Stimulated activated CD8-positive, alpha-beta memory T cell treated with anti-CD3 and anti-CD28 coated beads, Interleukin-15, amount 100 ng/mL, for 1 hour (primary cell): ENCODE results near the gene A1BG.
"Not testable (repeated sequence)": the region's sequence is repeated elsewhere in the genome, so short reads cannot be mapped to it uniquely, and the experiment has no call there.

ENCODE experiments used
- DNase-seq: peaks from one replicate; pipeline ENCODE4 v3.0.0-alpha.2; 2020; ENCODE audit warnings: low read depth

A1BG gene

DNA sequence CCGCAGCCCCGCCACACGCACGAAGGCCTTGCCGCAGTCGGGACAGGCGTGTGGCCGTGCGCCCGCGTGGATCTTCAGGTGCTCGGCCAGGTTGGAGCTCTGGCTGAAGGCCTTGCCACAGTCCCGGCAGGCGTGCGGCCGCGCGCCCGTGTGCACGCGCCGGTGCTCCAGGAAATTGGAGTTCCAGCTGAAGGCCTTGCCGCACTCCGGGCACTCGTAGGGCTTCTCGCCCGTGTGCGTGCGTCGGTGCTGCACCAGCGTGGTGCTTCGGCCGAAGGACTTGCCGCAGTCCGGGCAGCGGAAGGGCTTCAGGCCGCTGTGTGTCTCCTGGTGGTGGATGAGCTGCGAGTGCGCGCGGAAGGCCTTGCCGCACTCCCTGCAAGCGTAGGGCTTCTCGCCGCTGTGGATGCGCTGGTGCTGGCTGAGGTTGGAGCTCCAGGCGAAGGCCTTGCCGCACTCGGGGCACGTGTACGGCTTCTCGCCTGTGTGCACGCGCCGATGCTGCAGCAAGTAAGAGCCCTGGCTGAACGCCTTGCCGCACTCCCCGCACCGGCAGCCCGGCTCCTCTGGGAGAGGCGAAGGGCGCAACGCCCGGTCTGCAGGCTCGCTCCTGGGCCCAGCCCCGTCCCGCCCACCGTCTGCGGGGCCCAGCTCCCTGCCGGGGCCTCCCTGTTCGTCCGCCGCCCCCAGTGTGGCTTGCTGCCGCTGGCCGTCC, 3.6 kb upstream of the A1BG start:
- no peak for DNase-seq

- DNase-seq = no peak
These were observed 2.8 kb upstream of the A1BG start for GRCh38 chr19:58355908-58356765.

- DNase-seq = no peak
These were observed 2.0 kb upstream of the A1BG start for GRCh38 chr19:58355215-58355796.

DNA sequence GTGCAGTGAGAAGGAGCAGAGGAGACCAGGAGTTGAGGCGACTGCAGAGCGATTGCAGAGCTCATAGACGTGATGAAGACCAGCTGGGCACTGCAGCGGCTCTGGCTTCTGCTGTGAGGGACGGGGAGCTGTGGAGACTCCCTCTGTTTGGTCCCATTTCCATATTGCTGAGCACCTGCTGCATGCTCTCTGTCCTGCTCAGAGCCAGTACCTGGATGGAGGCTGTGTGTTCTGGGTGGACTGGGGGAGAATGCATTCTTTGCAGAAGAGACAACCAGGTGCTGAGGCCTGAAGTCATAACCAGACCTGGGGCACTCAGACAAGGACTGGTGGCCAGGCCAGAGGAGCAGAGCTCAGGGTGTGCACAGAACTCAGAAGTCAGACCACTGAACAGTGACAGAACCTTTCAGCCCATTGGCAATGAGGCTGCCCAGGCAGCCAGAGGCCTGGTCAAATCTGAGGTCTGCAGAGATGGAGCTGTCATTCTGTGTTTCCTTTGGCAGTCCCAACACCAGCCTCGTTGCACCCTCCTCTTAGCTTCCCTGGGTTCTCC, 1.3 kb upstream of the A1BG start:
- no peak for DNase-seq

DNA sequence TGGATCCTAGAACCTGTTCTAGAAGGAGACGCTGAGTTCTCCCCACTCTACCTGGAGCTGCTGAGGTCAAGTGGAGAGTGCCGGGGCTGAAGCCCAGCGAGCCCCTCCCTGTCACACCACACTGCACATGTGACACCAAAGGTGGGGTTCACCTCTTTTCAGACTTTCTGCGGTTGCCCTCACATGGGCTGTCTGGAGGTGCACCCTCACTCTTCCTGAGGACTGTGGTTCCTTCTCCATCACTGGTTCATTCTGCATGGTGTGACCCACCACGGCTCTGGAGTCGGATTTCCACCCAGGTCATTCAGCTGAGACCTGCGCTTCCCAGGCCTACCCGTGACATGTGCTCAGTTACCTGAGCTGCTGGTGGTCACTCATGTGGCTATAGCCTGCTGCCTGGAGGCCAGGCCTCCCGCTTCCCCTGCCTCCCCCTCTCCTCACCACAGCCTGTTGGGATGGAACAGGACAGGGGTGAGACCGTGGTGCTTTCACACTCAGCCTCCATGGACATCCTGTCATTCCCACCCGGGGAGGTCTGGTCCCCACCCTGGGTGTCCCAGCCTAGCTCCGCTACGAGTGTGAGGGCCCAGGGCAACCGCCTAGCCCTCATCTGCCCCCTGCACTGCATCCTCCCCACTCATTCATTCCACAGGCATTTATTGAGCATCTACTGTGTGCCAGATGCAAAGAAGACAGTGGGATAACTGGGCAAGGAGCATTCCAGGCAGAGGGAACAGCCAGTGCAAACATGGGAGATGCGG, 605 bp upstream of the A1BG start:
- no peak for DNase-seq

- DNase-seq = no peak
These were observed 1.1 kb downstream of the A1BG start for GRCh38 chr19:58351990-58352755.

- DNase-seq = no peak
These were observed 1.8 kb downstream of the A1BG start for GRCh38 chr19:58351558-58351878.

- DNase-seq = no peak
These were observed 2.3 kb downstream of the A1BG start for GRCh38 chr19:58350871-58351557.

DNA sequence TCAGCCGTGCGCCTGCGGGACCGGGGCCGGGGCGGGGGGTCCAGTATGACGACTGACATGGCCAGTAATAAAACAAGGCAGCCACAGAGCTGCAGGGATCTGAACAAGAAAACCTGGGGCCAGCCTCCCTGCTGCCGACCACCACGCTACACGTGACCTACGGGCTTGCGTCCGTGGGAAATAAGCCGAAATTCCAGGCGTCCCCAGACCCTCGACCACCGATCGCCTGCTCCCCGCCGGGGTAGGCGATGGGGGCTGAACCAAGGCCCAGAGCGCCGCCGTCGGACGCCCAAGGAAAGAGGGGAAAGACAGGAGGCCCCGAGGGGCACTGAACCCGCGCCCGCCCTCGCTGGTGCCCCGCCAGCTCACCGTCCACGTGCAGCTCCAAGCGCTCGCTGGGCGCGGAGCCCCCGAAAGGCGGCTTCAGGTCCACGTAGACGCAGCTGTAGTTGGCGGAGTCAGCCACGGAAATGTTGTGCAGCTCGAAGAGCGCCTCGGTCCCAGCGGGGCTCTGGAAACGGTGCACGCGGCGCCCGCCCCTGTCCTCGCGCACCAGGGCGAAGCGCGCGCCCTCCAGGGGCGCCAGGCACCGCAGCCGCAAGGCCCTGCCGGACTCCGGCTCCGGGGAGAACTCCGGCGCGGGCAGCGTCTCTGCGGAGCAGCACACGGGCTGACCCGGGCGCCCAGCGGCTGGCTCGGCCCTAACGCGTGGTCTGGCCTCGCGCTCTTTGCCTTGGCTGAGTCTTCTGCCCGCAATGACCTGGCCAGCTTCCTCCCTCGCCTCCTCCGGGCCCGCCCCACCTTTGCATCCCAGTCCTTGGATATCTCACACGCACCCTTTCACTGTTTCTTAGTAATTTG, 3.1 kb downstream of the A1BG start:
- DNase-seq = no peak

- DNase-seq = no peak
These were observed 3.7 kb downstream of the A1BG start for GRCh38 chr19:58349590-58349989.

GRCh38 chr19:58348080-58348479, 5.2 kb downstream of the A1BG start:
- not testable (repeated sequence) for DNase-seq

- DNase-seq = peak; percentile 27
These were observed 6.0 kb downstream of the A1BG start for GRCh38 chr19:58346961-58347929.

DNA sequence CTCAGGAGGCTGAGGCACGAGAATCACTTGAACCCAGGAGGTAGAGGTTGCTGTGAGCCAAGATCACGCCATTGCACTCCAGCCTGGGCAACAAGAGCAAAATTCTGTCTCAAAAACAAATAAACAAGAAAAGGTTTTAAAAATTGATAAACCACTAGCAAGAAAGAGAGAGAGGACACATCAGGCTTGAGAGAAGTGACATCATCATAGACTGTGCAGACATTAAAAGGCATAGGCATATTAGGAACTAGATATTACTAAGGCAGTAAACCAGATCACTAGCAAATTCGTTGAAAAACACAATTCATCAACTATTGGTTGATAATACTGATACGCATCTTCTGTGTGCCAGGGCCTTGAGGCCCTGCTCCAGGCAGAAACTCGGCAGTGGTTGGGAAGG, 7.7 kb downstream of the A1BG start:
- DNase-seq = no peak

DNA sequence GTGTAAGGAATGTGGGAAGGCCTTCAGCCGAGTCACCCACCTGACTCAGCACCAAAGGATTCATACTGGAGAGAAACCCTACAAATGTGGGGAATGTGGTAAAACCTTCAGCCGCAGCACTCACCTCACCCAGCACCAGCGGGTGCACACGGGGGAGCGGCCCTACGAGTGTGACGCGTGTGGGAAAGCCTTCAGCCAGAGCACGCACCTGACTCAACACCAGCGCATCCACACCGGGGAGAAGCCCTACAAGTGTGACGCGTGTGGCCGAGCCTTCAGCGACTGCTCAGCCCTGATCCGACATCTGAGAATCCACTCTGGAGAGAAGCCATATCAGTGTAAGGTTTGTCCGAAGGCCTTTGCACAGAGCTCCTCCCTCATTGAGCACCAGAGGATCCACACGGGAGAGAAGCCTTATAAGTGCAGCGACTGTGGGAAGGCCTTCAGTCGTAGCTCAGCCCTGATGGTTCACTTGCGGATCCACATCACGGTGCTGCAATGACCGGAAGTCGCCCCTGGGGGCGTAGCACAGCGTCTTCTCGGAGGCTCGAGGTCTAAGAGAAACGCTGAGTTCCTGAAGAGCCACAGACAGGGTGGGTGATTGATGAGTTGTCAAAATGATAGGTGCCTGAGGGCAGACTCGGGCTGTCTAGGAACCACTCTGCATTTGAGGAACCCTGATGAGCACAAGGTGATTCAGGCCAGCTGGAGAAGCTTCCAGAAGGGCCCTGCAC, 14.3 kb downstream of the A1BG start:
- no peak for DNase-seq

DNA sequence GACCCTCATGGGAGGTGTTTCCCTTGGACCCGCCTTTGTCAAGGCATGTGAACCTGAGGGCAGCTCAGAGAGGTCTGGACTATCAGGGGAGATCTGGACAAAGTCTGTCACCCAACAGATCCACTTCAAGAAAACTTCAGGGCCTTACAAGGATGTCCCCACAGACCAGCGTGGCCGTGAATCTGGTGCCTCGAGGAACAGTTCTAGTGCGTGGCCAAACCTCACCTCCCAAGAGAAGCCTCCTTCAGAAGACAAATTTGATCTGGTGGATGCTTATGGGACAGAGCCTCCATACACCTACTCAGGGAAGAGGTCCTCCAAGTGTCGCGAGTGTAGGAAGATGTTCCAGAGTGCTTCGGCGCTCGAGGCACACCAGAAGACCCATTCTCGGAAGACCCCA, 15.0 kb downstream of the A1BG start:
- no peak for DNase-seq

DNA sequence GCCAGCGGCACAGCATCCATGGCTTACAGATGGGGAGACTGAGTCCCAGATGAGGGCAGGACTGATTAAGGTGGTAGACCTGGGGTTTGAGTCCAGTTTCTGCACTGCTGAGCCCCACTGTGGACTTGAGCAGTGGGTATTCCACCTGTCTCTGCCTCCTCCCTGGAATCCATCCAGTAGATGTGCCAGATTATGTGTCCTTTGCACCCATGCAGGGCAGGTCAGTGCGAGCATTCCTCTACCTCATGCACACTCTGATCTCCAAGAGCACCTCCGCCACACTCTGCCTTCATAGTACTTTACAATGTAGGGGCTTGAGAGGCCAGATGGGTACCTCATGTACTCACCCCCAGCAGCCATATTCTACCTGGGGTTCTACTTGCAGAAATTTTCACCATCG, 16.5 kb downstream of the A1BG start:
- DNase-seq = no peak

GRCh38 chr19:58336216-58336615, 17.1 kb downstream of the A1BG start:
- DNase-seq = no peak

DNA sequence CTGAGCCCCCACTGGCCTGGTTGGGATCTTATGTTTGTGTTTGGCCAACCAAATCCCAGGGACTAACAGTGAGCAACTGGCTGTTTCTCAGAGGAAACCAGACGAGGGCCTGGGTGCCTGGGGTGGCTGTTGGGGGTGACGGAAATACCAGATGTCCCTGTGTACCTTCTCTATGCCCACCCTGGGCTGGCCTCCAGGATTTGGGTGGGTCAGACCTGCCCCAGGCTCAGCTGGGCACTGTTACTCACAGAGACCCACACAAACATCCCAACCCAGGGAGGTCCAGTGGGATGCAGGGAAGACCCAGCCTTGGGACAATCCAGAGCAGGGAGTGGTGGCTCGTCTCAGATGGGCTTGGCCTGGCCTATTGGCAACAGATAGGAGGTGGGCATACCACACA, 17.7 kb downstream of the A1BG start:
- no peak for DNase-seq
